H1 (cell line): ENCODE data around the gene SPHKAP. TPM values are rescaled to one million over a fixed set of nuclear protein-coding genes. Genes with fewer than 3 reads are reported as not detected.
"Not testable (repeated sequence)": the region's sequence is repeated elsewhere in the genome, so short reads cannot be mapped to it uniquely, and the experiment has no call there.

Source experiments
- CTCF ChIA-PET: fragments of 300-600 bp; sonication (Branson Sonifier 250); formaldehyde crosslinking; loops from one replicate; lab custom pipeline; 2021; ENCODE audit not compliant: partially characterized antibody; lab: Charles Lee
- POLR2A ChIA-PET: fragments of 300-600 bp; sonication (Branson Sonifier 250); formaldehyde crosslinking; loops from one replicate; lab custom pipeline; 2021; ENCODE audit warnings: inconsistent platforms; ENCODE audit not compliant: partially characterized antibody; lab: Charles Lee
- DNase-seq, 2 experiments: peaks; one replicate each; pipeline versions ENCODE4 v3.0.0 to v3.0.0-alpha.2; 2010 to 2022; ENCODE audit warnings: low spot score in 2 of 2, low read depth in 1 of 2, mixed read lengths in 1 of 2
- FAIRE-seq: peaks from 2 replicates; lab custom pipeline; 2011; peaks lifted over from hg19 to GRCh38; lab: Jason Lieb, UNC
- H2AFZ ChIP-seq: 2 replicates; pipeline ENCODE4 v1.8.1; 2012; ENCODE audit warnings: low read length, inconsistent platforms
- H2AK5ac ChIP-seq: 2 replicates; pipeline ENCODE4 v1.6.1; 2013; ENCODE audit warnings: low read depth, low read length
- H2BK120ac ChIP-seq: replicated peaks from 2 replicates; pipeline ENCODE3; 2013; ENCODE audit warnings: low read depth, low read length, inconsistent platforms
- H2BK12ac ChIP-seq: 2 replicates; pipeline ENCODE4 v1.6.1; 2013; ENCODE audit warnings: low read depth, low read length
- H2BK15ac ChIP-seq: 2 replicates; pipeline ENCODE4 v1.6.1; 2013; ENCODE audit warnings: low read length
- H2BK20ac ChIP-seq: 2 replicates; pipeline ENCODE4 v1.6.1; 2013; ENCODE audit warnings: low read length
- H2BK5ac ChIP-seq: 2 replicates; pipeline ENCODE4 v1.6.1; 2013; ENCODE audit warnings: low read depth, low read length
- H3K14ac ChIP-seq: 2 replicates; pipeline ENCODE4 v1.6.1; 2013; ENCODE audit warnings: inconsistent platforms; ENCODE audit not compliant: insufficient read length
- H3K18ac ChIP-seq: 2 replicates; pipeline ENCODE4 v1.6.1; 2013; ENCODE audit warnings: low read length; ENCODE audit errors: extremely low read depth
- H3K23ac ChIP-seq: 2 replicates; pipeline ENCODE4 v1.6.1; 2013; ENCODE audit warnings: inconsistent platforms; ENCODE audit not compliant: insufficient read length
- H3K23me2 ChIP-seq: 2 replicates; pipeline ENCODE4 v1.6.1; 2013; ENCODE audit warnings: low read depth, low read length
- H3K27ac ChIP-seq: 2 replicates; pipeline ENCODE4 v1.6.1; 2011; ENCODE audit warnings: low read depth, low read length, inconsistent platforms
- H3K27me3 ChIP-seq, 4 experiments: replicated peaks in 1 of 4; 1 replicate in 1 of 4; 2 replicates in 3 of 4; pipeline versions ENCODE4 v1.6.1 to v1.8.1; 2011 to 2013; ENCODE audit warnings: low read length in 3 of 4, mild to moderate bottlenecking in 3 of 4, inconsistent platforms in 2 of 4, mixed read lengths in 2 of 4, moderate library complexity in 1 of 4; ENCODE audit not compliant: control insufficient read depth in 3 of 4, insufficient read depth in 3 of 4; ENCODE audit errors: extremely low read depth in 1 of 4
- H3K36me3 ChIP-seq, 4 experiments: 2 replicates each; pipeline versions ENCODE4 v1.6.1 to v1.8.1; 2011 to 2013; ENCODE audit warnings: mild to moderate bottlenecking in 4 of 4, low read length in 3 of 4, moderate library complexity in 2 of 4, control low read depth in 1 of 4, inconsistent platforms in 1 of 4; ENCODE audit not compliant: insufficient read depth in 4 of 4, control insufficient read depth in 2 of 4
- H3K4ac ChIP-seq: replicated peaks from 2 replicates; pipeline ENCODE3; 2013; ENCODE audit warnings: low read length, low read depth, mixed read lengths, inconsistent platforms; ENCODE audit not compliant: insufficient read length
- H3K4me1 ChIP-seq, 4 experiments: replicated peaks in 1 of 4; 1 replicate in 1 of 4; 2 replicates in 3 of 4; pipeline versions ENCODE4 v1.6.1 to v1.8.1; 2011 to 2013; ENCODE audit warnings: low read length in 3 of 4, inconsistent platforms in 2 of 4, mixed read lengths in 1 of 4; ENCODE audit not compliant: insufficient read depth in 4 of 4, control insufficient read depth in 3 of 4
- H3K4me2 ChIP-seq, 2 experiments: 2 replicates each; pipeline versions ENCODE4 v1.6.1 to v1.8.1; 2011 to 2013; ENCODE audit warnings: low read depth in 2 of 2, low read length in 2 of 2, control low read depth in 1 of 2, inconsistent platforms in 1 of 2, mild to moderate bottlenecking in 1 of 2; ENCODE audit not compliant: insufficient read depth in 1 of 2
- H3K4me3 ChIP-seq, 4 experiments: fragments of 200-600, 300-600 bp in 1 of 4; sonication (generic), shearing (Covaris generic), sonication (Bioruptor Twin) in 1 of 4; 2 replicates each; pipeline versions ENCODE4 v1.5.1 to v1.8.1; 2011 to 2016; ENCODE audit warnings: low read length in 4 of 4, low read depth in 3 of 4, control low read depth in 2 of 4, inconsistent platforms in 2 of 4, mild to moderate bottlenecking in 2 of 4, mixed read lengths in 1 of 4, moderate library complexity in 1 of 4; ENCODE audit not compliant: insufficient read depth in 2 of 4; ENCODE audit errors: extremely low read depth in 1 of 4
- H3K56ac ChIP-seq: replicated peaks from 2 replicates; pipeline ENCODE3; 2013; ENCODE audit warnings: low read depth, mild to moderate bottlenecking, mixed read lengths, low read length, inconsistent platforms; ENCODE audit not compliant: insufficient read length
- H3K79me1 ChIP-seq: 2 replicates; pipeline ENCODE4 v1.6.1; 2013; ENCODE audit warnings: low read depth, low read length, control low read depth
- H3K79me2 ChIP-seq, 2 experiments: 2 replicates each; pipeline versions ENCODE4 v1.6.1 to v1.8.1; 2012 to 2013; ENCODE audit warnings: low read length in 2 of 2, mild to moderate bottlenecking in 2 of 2, inconsistent platforms in 1 of 2; ENCODE audit not compliant: insufficient read depth in 2 of 2, control insufficient read depth in 1 of 2
- H3K9ac ChIP-seq, 4 experiments: replicated peaks in 1 of 4; 1 replicate in 1 of 4; 2 replicates in 3 of 4; pipeline versions ENCODE4 v1.6.1 to v1.8.1; 2011 to 2013; ENCODE audit warnings: low read depth in 3 of 4, low read length in 3 of 4, control low read depth in 2 of 4, mild to moderate bottlenecking in 2 of 4, moderate library complexity in 2 of 4, inconsistent platforms in 1 of 4; ENCODE audit errors: extremely low read depth in 1 of 4
- H3K9me3 ChIP-seq, 2 experiments: 2 replicates each; pipeline versions ENCODE4 v1.6.1 to v1.8.1; 2012 to 2013; ENCODE audit warnings: mild to moderate bottlenecking in 2 of 2, moderate library complexity in 2 of 2, control low read depth in 1 of 2, inconsistent platforms in 1 of 2, low read depth in 1 of 2, low read length in 1 of 2, mixed read lengths in 1 of 2; ENCODE audit not compliant: insufficient read depth in 2 of 2
- H4K20me1 ChIP-seq, 2 experiments: replicated peaks in 1 of 2; 2 replicates each; pipeline versions ENCODE3 to v1.8.1; 2011 to 2013; ENCODE audit warnings: inconsistent platforms in 2 of 2, low read length in 2 of 2, mild to moderate bottlenecking in 1 of 2; ENCODE audit not compliant: insufficient read depth in 2 of 2, control insufficient read depth in 1 of 2
- H4K5ac ChIP-seq: 2 replicates; pipeline ENCODE4 v1.6.1; 2013; ENCODE audit warnings: low read length, low read depth, mixed read lengths, inconsistent platforms; ENCODE audit not compliant: insufficient read length
- H4K8ac ChIP-seq: 2 replicates; pipeline ENCODE4 v1.8.0; 2013; ENCODE audit warnings: mild to moderate bottlenecking, moderate library complexity, low read length, inconsistent platforms; ENCODE audit not compliant: insufficient read depth; ENCODE audit errors: extremely low read depth
- H4K91ac ChIP-seq: replicated peaks from 2 replicates; pipeline ENCODE3; 2013; ENCODE audit warnings: low read length, mixed read lengths, inconsistent platforms; ENCODE audit not compliant: insufficient read length
- WGBS, 2 experiments: shearing (Covaris generic) in 1 of 2; methylation state at CpG; one replicate each; pipeline versions ENCODE4 v1.1.6 to v1.1.7; 2013 to 2015; ENCODE audit warnings: low lambda C conversion rate in 2 of 2, mixed read lengths in 2 of 2, inconsistent platforms in 1 of 2, low coverage in 1 of 2, missing lambda C conversion rate in 1 of 2; ENCODE audit not compliant: insufficient replicate concordance in 2 of 2, insufficient coverage in 1 of 2, insufficient read length in 1 of 2; ENCODE audit errors: extremely low coverage in 1 of 2, missing lambda C conversion rate in 1 of 2; 5-methylcytosine and 5-hydroxymethylcytosine counted together
- polyA plus RNA-seq, 7 experiments: library from polyadenylated mRNA; depleted of rRNA in 3 of 7; stranded (reverse) in 5 of 7; unstranded in 2 of 7; fragments of >200 nt in 5 of 7; fragments of 200-250 nt in 2 of 7; gene quantifications; 1 replicate in 5 of 7; 2 replicates in 1 of 7; 4 replicates in 1 of 7; pipeline versions ENCODE4 v1.2.1 to v1.2.3, GENCODE V29; 2011 to 2013; ENCODE audit warnings: missing spikeins in 2 of 7, mixed read lengths in 2 of 7
- total RNA-seq: library from RNA; stranded (reverse); fragmentation: NEBNext Ultra II Directional; extraction: Animal tissue kit (Norgen Biotek cat#: 25700); gene quantifications from 2 replicates; pipeline ENCODE4 v1.2.1, GENCODE V29; 2021

SPHKAP gene
- total and polyA plus RNA-seq, 2 of the 8 experiments (the other 6 are each of a cell fraction or from before 2014, with no cell fraction given), result 0.02 TPM; not detected in 1

DNA sequence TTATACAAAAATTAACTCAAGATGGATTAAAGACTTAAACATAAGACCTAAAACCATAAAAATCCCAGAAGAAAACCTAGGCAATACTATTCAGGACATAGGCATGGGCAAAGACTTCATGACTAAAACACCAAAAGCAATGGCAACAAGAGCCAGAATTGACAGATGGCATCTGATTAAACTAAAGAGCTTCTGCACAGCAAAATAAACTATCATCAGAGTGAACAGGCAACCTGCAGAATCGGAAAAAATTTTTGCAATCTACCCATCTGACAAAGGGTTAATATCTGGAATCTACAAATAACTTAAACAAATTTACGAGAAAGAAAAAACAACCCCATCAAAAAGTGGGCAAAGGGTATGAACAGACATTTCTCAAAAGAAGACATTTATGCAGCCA, 37.1 kb upstream of the SPHKAP start:
- H4K8ac ChIP-seq, H3K36me3 ChIP-seq, H3K4me2 ChIP-seq, H3K27ac ChIP-seq, H2BK15ac ChIP-seq, H2BK12ac ChIP-seq, CTCF ChIA-PET, H3K79me2 ChIP-seq, H3K23ac ChIP-seq, H3K79me1 ChIP-seq, H2BK20ac ChIP-seq, H2BK5ac ChIP-seq, H4K5ac ChIP-seq, H2AFZ ChIP-seq, H3K18ac ChIP-seq, H3K14ac ChIP-seq, H4K20me1 ChIP-seq, DNase-seq, H2BK120ac ChIP-seq, H3K27me3 ChIP-seq, H3K4me3 ChIP-seq, POLR2A ChIA-PET, H3K4me1 ChIP-seq, H3K9me3 ChIP-seq, H4K91ac ChIP-seq, H2AK5ac ChIP-seq, H3K23me2 ChIP-seq, H3K56ac ChIP-seq, H3K9ac ChIP-seq, FAIRE-seq, H3K4ac ChIP-seq: not testable (repeated sequence)
- WGBS, 2 experiments, result 100% methylated on average over 2 of the region's 2 CpGs; no CpG with 5 or more reads in 1 of the 2 experiments
